Tibial nerve (tissue), 4 donors: ENCODE measurements around the gene ARID5A. TPM values are rescaled to one million over a fixed set of nuclear protein-coding genes. Genes with fewer than 3 reads are reported as not detected.
A peak's percentile ranks its signal among the peaks of the same experiment; 100 is the strongest.

Experiments
- DNase-seq, 2 donors: peaks; one replicate each; pipeline ENCODE4 v3.0.0-alpha.2; 2019; ENCODE audit warnings: low spot score in 2 of 2
- H3K27ac ChIP-seq, 4 donors: fragments of 200-600 bp; sonication (generic) in 3 of 4; one replicate each; pipeline ENCODE4 v1.5.1; 2017 to 2019; ENCODE audit warnings: mild to moderate bottlenecking in 1 of 4
- H3K27me3 ChIP-seq, 2 donors: fragments of 200-600 bp; sonication (generic) in 1 of 2; one replicate each; pipeline versions ENCODE4 v1.5.1 to v1.6.0; 2017 to 2019
- H3K36me3 ChIP-seq, 3 donors: fragments of 200-600 bp; sonication (generic); one replicate each; pipeline ENCODE4 v1.5.1; 2018 to 2019
- H3K4me1 ChIP-seq, 4 donors: fragments of 200-600 bp; sonication (generic) in 3 of 4; one replicate each; pipeline ENCODE4 v1.5.1; 2017 to 2019
- H3K4me3 ChIP-seq, 4 donors: fragments of 200-600 bp; sonication (generic) in 3 of 4; one replicate each; pipeline ENCODE4 v1.5.1; 2017 to 2019; ENCODE audit warnings: mild to moderate bottlenecking in 1 of 4, moderate library complexity in 1 of 4
- H3K9me3 ChIP-seq, 4 donors: fragments of 200-600 bp; sonication (generic) in 3 of 4; one replicate each; pipeline ENCODE4 v1.5.1; 2017 to 2019
- CTCF ChIP-seq, 5 experiments: fragments of 200-600 bp in 3 of 5; fragments of 450-650 bp in 2 of 5; sonication (generic) in 3 of 5; IDR thresholded peaks; one replicate each; pipeline ENCODE4 v1.5.1; 2016 to 2019; ENCODE audit warnings: antibody characterized with exemption in 5 of 5, mild to moderate bottlenecking in 3 of 5, moderate library complexity in 2 of 5
- EP300 ChIP-seq, 2 donors: sonication (generic); formaldehyde crosslinking; IDR thresholded peaks; one replicate each; pipeline ENCODE4 v1.6.1; 2017; ENCODE audit warnings: antibody characterized with exemption in 2 of 2, mild to moderate bottlenecking in 1 of 2
- POLR2A ChIP-seq, 2 donors: fragments of 450-650 bp; IDR thresholded peaks; one replicate each; pipeline ENCODE4 v1.6.1; 2017; ENCODE audit warnings: antibody characterized with exemption in 2 of 2, mild to moderate bottlenecking in 2 of 2, moderate library complexity in 2 of 2
- WGBS, 2 donors: methylation state at CpG; one replicate each; pipeline ENCODE4 v1.1.5; 2018; 5-methylcytosine and 5-hydroxymethylcytosine counted together
- total RNA-seq, 4 donors: library from RNA; depleted of rRNA; stranded (reverse); fragments of >200 nt; gene quantifications; one replicate each; pipeline ENCODE4 v1.1.0, GENCODE V29; 2016

ARID5A gene
- total RNA-seq, 4 donors from 2014 or later, result 23.8 to 56.4 (median 40.3) TPM

- no peaks in the 10 kb centered on the region for H3K36me3 ChIP-seq
- H3K27me3 ChIP-seq, result no peaks in the 10 kb centered on the region
- WGBS, 2 donors, result 7% methylated on average over 20 to 23 of the region's 23 CpGs
- TF ChIP-seq CTCF (IDR thresholded peaks at IDR 0.05) (no peak), EP300 (IDR thresholded peaks at IDR 0.05) (peak; percentile 94 to 96), POLR2A (IDR thresholded peaks at IDR 0.05) (peak; percentile 25 to 70)
- H3K4me1 ChIP-seq, result peaks cover 6 to 86% (median 55%) of the 10 kb centered on the region in 4 donors
- DNase-seq, result peak; percentile 97 to 100
- peak overlapping the region; percentile 82 to 94 (median 90) for H3K27ac ChIP-seq
- H3K4me3 ChIP-seq, result peak overlapping the region; percentile 13 to 39 (median 29)
- H3K9me3 ChIP-seq, result no peaks in the 10 kb centered on the region
These were observed 4.6 kb upstream of the ARID5A start for GRCh38 chr2:96531872-96532505.

- no peak for DNase-seq
- no peak for TF ChIP-seq CTCF (IDR thresholded peaks at IDR 0.05)
- no peak for TF ChIP-seq EP300 (IDR thresholded peaks at IDR 0.05)
- TF ChIP-seq POLR2A (IDR thresholded peaks at IDR 0.05), result no peak
- peak overlapping the region; percentile 82 to 94 (median 90) for H3K27ac ChIP-seq
- H3K9me3 ChIP-seq, result no peaks in the 10 kb centered on the region
- WGBS, 2 donors, result 72 to 75% methylated on average over 7 of the region's 7 CpGs
- no peaks in the 10 kb centered on the region for H3K27me3 ChIP-seq
- no peak overlapping the region for H3K4me3 ChIP-seq
- peaks cover 6 to 87% (median 57%) of the 10 kb centered on the region in 4 donors for H3K4me1 ChIP-seq
- no peaks in the 10 kb centered on the region for H3K36me3 ChIP-seq
These were observed 3.8 kb upstream of the ARID5A start for GRCh38 chr2:96532641-96533291.

- Histone ChIP-seq H3K4me1 (peaks cover 6 to 87% (median 52%) of the 10 kb centered on the region in 4 donors), H3K9me3 (no peaks in the 10 kb centered on the region), H3K27ac (peak overlapping the region; percentile 82 to 94 (median 90)), H3K36me3 (no peaks in the 10 kb centered on the region), H3K4me3 (no peak overlapping the region), H3K27me3 (no peaks in the 10 kb centered on the region)
- WGBS, 2 donors, result 18 to 26% methylated on average over 8 of the region's 8 CpGs
- TF ChIP-seq POLR2A (IDR thresholded peaks at IDR 0.05) (peak in 1 of 2 donors; percentile 32), CTCF (IDR thresholded peaks at IDR 0.05) (peak in 2 of 5 experiments; percentile 8 to 9), EP300 (IDR thresholded peaks at IDR 0.05) (peak; percentile 93 to 95)
- peak; percentile 81 to 88 for DNase-seq
These were observed 3.1 kb upstream of the ARID5A start for GRCh38 chr2:96533292-96534073.

GRCh38 chr2:96534141-96534540 is 2.4 kb upstream of the ARID5A start:
- no peak for DNase-seq
- Histone ChIP-seq H3K36me3 (no peaks in the 10 kb centered on the region), H3K4me1 (peaks cover 6 to 87% (median 53%) of the 10 kb centered on the region in 4 donors), H3K27me3 (no peaks in the 10 kb centered on the region), H3K4me3 (no peak overlapping the region), H3K9me3 (no peaks in the 10 kb centered on the region), H3K27ac (peak overlapping the region; percentile 82 to 94 (median 90))
- TF ChIP-seq POLR2A (IDR thresholded peaks at IDR 0.05) (no peak), EP300 (IDR thresholded peaks at IDR 0.05) (no peak), CTCF (IDR thresholded peaks at IDR 0.05) (no peak)
- 35 to 40% methylated on average over 4 of the region's 4 CpGs for WGBS, 2 donors
